Stimulated activated CD4-positive, alpha-beta T cell treated with anti-CD3 and anti-CD28 coated beads, Interleukin-1b, Interleukin-23, amount 100 ng/mL, for 48 hours (primary cell): ENCODE data around the gene NXT2.
"Not testable (repeated sequence)": the region's sequence is repeated elsewhere in the genome, so short reads cannot be mapped to it uniquely, and the experiment has no call there.

Experiments
- DNase-seq: peaks from one replicate; pipeline ENCODE4 v3.0.0-alpha.2; 2020

Gene NXT2

DNA sequence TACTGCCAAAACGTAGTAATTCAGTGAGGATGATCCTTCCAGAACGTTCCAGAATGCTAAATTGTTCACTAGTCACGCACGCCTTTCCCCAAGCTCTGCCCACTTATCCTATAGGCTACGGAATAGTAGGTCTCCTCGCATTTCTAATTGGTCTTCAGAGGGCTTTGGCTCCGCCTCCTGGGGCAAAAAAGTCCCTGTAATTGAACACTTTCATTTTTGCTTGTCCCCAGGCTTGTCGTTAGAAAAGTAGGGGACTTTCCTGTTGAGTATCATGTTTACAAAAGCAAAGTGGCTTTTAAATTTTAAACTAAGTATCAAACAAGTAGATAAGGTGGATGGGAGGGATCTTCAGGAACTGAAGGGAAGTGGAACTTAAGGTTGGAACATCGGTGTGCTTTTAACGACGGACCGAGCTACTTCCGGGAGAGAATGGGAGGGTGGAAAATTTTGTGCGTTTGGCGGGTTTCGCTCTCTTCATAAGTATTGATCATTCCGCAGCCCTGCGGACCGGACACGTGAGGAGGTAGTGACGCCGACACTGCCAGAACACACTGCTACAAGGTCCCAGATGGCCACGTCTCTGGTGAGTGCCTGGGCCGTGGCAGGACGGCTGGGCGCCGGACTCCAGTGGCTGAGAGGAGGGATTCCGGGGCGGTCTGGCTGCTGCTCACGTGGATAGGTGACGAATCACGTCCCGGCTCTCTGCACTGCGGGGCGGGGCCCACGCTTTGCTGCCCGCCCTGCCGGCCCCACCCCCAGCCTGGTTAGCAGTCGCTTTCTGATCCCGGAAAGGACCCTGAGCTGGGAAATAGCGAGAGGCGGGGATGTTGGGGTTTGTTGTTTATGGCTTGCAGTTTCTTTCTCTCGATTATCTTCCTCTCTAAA lies at the start of gene NXT2:
TSS of gene NXT2 (plus strand) at position 406 of the 885 bp plus-strand sequence. CDS start at position 569, 163 bp downstream.
- DNase-seq, result peak; percentile 86

DNA sequence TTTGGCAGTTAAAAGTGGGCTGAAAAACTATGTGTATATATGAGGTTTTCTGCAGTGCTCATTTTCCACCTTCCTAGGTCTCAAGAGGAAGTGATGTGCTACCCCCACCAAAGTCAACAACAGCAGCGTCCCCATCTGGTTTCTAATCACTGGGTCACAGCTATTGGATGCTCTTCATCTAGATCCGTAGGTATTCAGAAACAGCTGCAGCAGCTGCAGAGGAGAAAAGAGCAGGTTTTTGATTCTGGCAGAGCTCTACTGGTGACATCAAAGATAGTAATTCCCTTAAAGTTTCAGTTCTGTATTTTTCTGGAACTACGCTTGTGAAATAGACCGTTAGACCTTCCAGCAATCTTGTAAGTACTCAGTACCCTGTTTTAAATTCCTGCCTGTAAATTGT lies 49.0 kb upstream of the NXT2 start:
- no peak for DNase-seq

DNA sequence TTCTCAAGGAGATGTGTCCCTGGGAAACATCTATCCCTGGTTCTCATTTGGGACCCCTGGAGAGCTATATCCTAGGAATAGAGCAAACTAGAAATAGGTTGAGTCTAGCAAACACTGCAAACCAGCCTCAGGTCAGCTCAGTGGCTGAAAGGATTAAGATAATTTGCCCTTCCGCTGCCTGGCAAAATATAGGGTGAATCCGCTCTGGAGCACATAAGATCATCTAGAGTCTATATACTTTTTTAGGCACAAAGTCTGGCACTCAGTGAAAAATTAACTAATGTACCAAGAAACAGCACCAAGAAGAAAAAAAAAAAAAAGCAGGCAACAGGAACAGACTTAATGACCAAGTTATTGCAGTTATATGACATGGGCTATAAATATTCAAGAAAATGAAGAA lies 47.5 kb upstream of the NXT2 start:
- DNase-seq, result no peak

DNA sequence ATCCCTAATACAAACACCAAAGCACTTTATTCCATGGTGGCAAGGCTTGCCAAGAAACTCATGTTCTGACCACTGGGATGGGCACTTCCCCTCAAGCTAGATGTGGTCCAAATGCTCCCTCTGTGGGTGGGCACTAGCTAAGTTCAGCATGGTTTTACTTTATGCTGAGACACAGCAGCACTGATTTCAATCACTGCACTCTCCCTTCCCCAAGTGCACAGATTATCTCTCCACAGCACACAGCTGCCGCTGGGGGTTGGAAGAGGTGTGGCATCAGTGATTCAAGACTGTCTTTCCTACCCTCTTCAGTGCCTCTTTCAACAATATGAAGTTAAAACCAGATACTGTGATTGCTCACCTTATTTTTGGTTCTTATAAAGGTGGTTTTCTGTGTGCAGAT lies 38.2 kb upstream of the NXT2 start:
- no peak for DNase-seq

DNA sequence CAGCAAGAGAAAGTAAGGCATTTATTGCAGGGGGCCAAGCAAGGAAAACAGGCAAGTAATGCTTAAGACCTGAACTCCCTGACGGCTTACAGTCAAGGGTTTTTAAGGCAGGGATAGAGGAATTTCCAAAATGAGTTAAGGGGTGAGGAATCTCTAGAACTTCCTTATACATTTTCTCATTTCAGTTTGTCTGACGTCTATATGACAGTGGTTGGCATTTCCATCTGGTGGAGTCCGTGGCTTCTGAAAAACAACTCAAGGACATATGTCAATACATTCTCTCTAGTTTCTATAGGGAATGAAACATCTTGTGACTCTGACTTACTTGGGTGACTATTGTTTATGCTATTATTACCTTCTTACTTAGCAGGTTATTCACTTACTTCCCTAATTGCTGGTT lies 35.5 kb upstream of the NXT2 start:
- no peak for DNase-seq

DNA sequence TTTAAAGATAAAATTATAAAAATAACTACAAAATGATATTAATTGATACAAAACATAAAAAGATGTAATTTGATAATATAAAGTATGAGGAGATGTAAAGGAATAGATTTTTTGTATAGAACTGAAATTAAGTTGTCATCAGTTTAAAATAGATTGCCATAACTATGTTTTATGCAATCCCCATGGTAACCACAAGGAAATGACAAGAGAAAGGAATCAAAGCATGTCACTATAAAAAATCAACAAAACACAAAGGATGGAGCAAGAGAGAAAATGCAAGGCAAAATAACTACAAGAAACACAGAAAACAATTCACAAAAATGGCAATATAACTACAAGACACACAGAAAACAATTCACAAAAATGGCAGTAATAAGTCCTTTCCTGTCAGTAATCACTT lies 27.7 kb upstream of the NXT2 start:
- DNase-seq, result no peak

DNA sequence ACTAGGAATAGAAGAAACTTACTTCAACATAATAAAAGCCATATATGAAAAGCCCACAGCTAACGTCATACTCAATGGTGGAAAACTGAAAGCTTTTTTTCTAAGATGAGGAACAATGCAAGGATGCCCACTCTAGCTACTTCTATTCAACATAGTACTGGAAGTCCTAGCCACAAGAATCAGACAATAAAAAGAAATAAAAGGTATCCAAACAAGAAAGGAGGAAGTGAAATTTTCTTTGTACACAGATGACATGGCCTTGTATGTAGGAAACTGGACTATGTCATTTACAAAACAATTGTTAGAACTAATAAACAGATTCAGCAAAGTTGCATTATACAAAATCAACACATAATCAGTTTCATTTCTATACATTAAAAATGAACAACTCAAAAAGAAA lies 25.5 kb upstream of the NXT2 start:
- DNase-seq, result no peak

DNA sequence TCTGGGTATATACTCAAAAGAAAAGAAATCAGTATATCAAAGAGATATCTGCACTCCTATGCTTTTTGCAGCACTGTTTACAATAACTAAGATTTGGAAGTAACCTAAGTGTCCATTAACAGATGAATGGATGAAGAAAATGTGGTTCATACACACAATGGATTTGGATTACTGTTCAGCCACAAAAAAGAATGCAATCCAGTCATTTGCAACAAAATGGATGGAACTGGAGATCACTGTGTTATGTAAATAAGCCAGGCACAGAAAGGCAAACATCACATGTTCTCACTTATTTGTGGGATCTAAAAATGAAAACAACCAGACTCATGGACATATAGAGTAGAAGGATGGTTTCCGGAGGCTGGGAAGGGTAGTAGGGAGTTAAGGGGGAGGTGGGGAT lies 17.6 kb upstream of the NXT2 start:
- no peak for DNase-seq

DNA sequence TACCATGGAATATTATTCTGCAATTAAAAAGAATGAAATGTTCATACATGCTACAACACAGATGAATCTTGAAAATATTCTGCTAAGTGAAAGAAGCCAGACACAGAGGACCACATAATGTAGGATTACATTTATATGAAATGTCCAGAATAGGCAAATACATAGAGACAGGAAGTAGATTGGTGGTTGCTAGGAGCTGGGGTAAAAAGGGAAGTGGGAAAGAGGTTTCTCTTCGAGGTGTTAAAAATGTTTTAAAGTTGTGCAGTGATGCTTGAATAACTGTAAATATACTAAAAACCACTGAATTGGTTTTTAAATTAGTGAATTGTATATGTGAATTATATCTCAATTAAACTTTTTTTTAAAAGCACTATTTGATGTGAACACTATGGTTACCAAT lies 3.6 kb upstream of the NXT2 start:
- no peak for DNase-seq

DNA sequence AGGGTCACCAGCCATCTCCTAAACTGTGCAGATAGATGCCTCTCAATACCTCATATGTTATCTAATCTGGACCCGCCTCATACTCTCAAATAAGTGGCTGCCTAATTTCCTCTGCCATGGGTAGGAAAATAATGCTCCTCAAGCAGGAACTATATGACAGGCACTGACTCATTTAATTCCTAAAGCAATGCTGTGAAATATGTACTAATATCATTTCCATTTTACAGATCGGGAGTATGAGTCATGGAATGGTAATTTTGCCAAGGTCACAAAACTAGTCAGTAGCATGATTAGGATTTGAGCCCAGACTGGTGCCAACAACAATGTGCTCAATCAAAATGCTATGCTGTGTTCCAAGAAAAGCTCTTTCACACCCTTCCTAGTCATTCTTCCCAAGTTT lies 3.0 kb upstream of the NXT2 start:
- DNase-seq, result no peak

DNA sequence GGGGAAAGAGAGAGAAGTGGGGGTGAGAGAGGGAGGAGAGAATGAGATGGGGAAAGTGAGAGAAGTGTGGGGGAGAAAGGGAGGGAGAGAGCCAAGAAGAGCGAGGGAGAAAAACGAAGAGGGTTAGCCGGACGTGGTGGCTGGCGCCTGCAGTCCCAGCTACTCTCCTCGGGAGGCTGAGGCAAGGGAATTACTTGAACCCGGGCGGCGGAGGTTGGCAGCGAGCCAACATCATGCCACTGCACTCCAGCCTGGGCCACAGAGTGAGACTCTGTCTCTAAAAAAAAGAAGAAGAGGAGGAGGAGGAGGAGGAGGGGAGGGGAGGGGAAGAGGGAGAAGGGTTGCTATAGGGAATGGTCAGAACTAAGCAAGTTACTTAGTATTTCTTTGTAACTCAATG lies 1.7 kb upstream of the NXT2 start:
- no peak for DNase-seq

DNA sequence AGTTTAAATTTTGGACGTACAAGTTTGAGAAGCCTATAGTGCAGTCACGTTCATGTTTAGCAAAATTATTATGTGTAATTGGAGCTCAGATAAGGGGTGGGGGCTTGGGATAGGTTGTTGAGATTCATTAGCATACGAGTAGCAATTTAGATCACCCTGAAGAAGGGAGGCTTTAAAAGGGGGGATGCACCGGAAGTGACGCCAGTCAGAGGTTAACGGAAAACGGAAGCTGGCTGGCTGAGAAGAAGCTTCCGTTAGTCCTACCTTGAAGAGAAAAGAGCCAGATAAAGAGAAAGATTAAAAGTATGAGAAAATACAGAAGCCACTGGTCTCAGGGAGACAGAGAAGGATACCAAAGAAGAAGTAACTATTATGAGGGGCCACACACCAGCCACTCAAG lies 1.1 kb upstream of the NXT2 start:
- DNase-seq, result no peak

DNA sequence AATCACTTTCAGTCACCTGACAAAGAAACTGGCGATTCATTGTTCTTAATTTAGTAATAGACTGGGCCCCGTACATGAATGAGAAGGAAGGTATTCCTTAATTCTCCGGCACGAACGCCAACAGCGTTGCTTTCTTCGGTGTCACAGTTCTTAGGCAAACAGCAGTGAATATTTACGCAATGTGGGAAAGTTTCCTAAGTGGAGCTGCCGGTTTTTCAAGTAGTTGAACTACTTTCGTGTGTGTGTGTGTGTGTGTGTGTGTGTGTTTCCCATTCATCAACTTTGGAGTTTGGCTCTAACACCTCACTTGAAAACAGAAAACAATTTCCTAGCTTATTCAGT lies 651 bp downstream of the NXT2 start:
- no peak for DNase-seq

DNA sequence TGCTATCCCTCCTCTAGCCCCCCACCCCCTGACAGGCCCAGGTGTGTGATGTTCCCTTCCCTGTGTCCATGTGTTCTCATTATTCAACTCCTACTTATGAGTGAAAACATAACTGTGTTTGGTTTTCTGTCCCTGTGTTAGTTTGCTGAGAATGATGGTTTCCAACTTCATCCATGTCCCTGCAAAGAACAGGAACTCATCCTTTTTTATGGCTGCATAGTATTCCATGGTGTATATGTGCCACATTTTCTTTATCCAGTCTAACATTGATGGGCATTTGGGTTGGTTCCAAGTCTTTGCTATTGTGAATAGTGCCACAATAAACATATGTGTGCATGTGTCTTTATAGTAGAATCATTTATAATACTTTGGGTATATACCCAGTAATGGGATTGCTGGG lies 2.4 kb downstream of the NXT2 start:
- not testable (repeated sequence) for DNase-seq

DNA sequence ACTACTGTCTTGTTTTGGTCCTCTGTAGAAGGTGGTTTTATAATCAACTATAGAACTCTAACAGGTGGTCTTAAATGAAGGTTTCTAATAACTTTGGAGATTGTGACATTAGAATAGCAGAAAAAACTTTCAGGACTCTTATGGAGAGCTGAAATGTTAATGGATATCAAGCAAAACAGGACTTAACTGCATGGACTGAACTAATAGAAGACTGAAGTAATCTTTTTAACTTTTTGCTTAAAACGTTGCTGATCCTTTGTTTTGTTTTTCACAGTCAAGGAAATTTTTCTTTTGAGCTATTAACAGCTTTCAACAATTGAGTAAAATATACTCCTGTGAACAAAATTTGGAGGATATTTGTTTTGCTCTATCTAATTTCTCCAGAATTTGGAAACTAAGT lies 17.2 kb downstream of the NXT2 start:
- DNase-seq, result no peak

DNA sequence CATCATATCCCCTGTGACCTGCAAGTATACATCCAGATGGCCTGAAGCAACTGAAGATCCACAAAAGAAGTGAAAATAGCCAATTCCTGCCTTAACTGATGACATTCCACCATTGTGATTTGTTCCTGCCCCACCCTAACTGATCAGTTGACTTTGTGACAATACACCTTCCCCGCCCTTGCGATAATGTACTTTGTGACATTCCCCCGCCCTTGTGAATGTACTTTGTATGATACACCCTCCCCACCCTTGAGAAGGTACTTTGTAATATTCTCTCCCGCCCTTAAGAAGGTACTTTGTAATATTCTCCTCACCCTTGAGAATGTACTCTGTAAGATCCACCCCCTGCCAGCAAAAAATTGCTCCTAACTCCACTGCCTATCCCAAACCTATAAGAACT lies 39.4 kb downstream of the NXT2 start:
- not testable (repeated sequence) for DNase-seq

DNA sequence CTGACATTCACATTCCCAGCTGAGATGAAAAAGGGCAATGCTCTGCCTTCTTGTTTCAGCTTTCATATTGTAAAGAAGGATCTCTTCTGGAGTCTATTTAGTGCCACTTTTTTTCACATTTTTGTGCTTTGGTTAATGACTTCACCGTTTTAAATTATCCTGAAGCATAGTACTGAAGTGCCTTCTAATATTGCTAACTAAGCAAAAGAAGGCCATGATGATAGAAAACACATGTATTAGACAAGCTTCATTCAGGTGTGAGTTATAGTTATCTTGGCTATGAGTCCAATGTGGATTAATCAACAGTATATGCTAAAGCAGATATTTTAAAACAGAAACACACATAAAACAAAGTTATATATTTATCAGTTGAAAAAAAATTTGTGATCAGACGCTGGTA lies 40.4 kb downstream of the NXT2 start:
- no peak for DNase-seq

DNA sequence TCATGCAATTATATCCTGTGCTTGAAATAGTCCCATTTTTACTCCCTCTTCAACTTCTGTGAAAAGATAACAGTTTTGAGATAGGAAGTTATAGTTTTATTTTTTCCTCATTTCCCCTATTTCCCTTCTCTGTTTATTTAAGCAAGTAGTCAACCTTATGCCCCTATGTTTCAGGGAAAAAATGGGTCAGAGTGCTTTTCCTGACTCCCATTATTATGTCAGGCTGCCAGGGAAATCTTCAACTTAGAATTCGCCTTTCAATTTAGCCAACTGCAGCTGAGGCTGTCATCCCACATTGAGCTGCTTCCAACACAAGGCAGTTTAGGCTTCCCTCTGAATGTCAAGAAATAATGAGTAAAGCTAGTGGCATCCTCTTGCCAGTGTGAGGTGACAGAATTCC lies 42.3 kb downstream of the NXT2 start:
- DNase-seq, result no peak

DNA sequence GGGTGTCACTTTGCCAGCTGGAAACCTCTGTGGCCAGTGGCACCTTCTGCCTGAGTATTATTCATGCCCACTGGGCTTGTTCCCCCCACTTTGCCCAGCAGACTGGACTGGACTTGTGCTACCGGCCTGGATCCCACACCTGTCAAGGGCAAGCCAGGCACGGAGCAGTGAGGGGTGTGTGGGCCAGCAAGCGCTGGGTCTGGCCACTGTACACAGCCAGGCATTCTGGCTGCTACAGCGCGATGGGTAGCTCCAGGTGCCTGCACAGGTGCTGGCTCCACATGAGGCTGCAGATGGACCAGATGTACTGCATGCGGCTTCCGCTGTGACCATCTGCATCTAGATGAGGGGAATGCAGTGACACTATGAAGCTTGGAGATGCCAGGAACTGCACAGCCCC lies 48.8 kb downstream of the NXT2 start:
- DNase-seq, result no peak

DNA sequence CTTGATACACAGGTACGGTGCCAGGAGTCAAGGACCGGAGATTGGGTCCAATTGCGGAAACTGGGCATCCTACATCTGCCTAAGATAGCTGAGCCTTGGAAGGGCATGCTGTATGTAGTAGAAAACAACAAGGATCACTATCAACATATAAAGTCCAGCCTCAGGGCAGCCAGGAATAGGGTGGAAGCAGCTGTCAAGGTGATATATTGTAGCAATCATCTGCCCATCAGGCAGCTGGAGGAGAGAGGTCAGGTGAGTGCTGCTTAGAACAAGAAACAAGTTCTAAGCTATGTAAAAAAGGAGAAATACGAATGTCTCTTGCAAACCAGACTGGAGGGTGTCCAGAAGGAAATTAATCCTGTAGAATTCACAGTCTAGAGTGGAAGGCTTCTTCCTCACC lies 53.5 kb downstream of the NXT2 start:
- DNase-seq, result no peak
